ENCODE data around the gene MRPL14. TPM values are rescaled to one million over a fixed set of nuclear protein-coding genes. Genes with fewer than 3 reads are reported as not detected.

The MRPL14 gene
- total RNA-seq, 1 donor from 2014 or later: 61.8 TPM

- no peak for TF ChIP-seq CTCF (IDR thresholded peaks at IDR 0.05)
- Histone ChIP-seq H3K9me3 (no peaks in the 10 kb centered on the region), H3K27me3 (no peaks in the 10 kb centered on the region), H3K36me3 (peaks cover 0 to 14% of the 10 kb centered on the region in 2 donors), H3K4me1 (no peaks in the 10 kb centered on the region), H3K4me3 (no peak overlapping the region), H3K27ac (no peak overlapping the region)
- intact Hi-C loops (cut with DNase I): no loop called here
- DNase-seq (ENCODE audit: low spot score in 2 of 2): no peak
Observed at GRCh38 chr6:44102527-44102926, 24.7 kb downstream of the MRPL14 start.

- H3K27me3 ChIP-seq: no peaks in the 10 kb centered on the region
- DNase-seq (ENCODE audit: low spot score in 2 of 2): no peak
- TF ChIP-seq CTCF (IDR thresholded peaks at IDR 0.05): no peak
- no peaks in the 10 kb centered on the region for H3K4me1 ChIP-seq
- H3K4me3 ChIP-seq: no peak overlapping the region
- peaks cover 0 to 14% of the 10 kb centered on the region in 2 donors for H3K36me3 ChIP-seq
- H3K27ac ChIP-seq: no peak overlapping the region
- intact Hi-C loops (cut with DNase I): no loop called here
- H3K9me3 ChIP-seq: no peaks in the 10 kb centered on the region
Observed at GRCh38 chr6:44101832-44102231, 25.4 kb downstream of the MRPL14 start.

DNA sequence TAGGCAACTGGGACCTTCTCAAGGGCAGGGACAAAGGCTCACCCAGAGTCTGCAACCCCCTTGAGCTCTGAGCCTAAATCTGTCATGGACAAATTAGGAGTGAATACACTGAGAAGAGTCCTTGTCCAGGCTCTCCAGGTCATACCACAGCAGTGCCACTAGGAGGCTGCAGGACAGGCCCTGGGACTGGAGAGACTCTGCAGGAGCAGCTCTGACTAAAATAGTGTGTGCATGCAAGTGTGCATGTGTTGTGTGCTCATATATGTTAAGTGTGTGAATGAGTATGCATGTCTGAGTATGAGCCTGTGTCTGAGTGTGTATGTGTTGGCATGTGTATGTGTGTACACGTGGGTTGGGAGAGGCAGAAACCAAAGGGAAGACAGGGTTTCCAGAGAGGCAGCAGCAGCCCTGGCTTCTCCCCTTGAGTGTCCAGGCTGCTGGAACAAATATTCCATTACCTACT is 27.1 kb downstream of the MRPL14 start:
- Histone ChIP-seq H3K36me3 (peaks cover 0 to 14% of the 10 kb centered on the region in 2 donors), H3K9me3 (no peaks in the 10 kb centered on the region), H3K4me3 (no peak overlapping the region), H3K27ac (no peak overlapping the region), H3K4me1 (no peaks in the 10 kb centered on the region), H3K27me3 (no peaks in the 10 kb centered on the region)
- intact Hi-C loops (cut with DNase I): no loop called here
- DNase-seq (ENCODE audit: low spot score in 2 of 2): no peak
- TF ChIP-seq CTCF (IDR thresholded peaks at IDR 0.05): peak in 1 of 3 experiments; percentile 33

- TF ChIP-seq CTCF (IDR thresholded peaks at IDR 0.05): no peak
- Histone ChIP-seq H3K4me1 (no peaks in the 10 kb centered on the region), H3K27me3 (no peaks in the 10 kb centered on the region), H3K9me3 (no peaks in the 10 kb centered on the region), H3K4me3 (no peak overlapping the region), H3K27ac (no peak overlapping the region), H3K36me3 (peaks cover 2 to 10% of the 10 kb centered on the region in 2 donors)
- intact Hi-C loops (cut with DNase I): loop anchor here (5.0 to 10.0 kb wide), 2 partner anchors 33 to 216 kb away; partner anchors contain the start of gene AARS2
- no peak for DNase-seq (ENCODE audit: low spot score in 2 of 2)
Observed at GRCh38 chr6:44099192-44099591, 28.1 kb downstream of the MRPL14 start.

GRCh38 chr6:44097782-44098317 is 29.4 kb downstream of the MRPL14 start:
- TF ChIP-seq CTCF (IDR thresholded peaks at IDR 0.05): no peak
- Histone ChIP-seq H3K4me3 (no peak overlapping the region), H3K9me3 (no peaks in the 10 kb centered on the region), H3K36me3 (peaks cover 0 to 2% of the 10 kb centered on the region in 2 donors), H3K4me1 (no peaks in the 10 kb centered on the region), H3K27ac (no peak overlapping the region), H3K27me3 (no peaks in the 10 kb centered on the region)
- no peak for DNase-seq (ENCODE audit: low spot score in 2 of 2)
- intact Hi-C loops (cut with DNase I): loop anchor here (5.0 to 10.0 kb wide), 2 partner anchors 34 to 217 kb away; partner anchors contain the start of gene AARS2
